Measurements from ENCODE around the gene TMED7.

TMED7 gene

GRCh38 chr5:115575167-115576070 lies 50.4 kb downstream of the TMED7 start:
- no peaks in the 10 kb centered on the region for H3K4me1 ChIP-seq (ENCODE audit: control insufficient read depth, insufficient read depth, low read length)
- no peak overlapping the region for H3K9ac ChIP-seq (ENCODE audit: low read length)
- H3K27me3 ChIP-seq (ENCODE audit: control insufficient read depth, insufficient read depth, low read length), result no peaks in the 10 kb centered on the region
- no peak overlapping the region for H3K27ac ChIP-seq (ENCODE audit: low read depth, low read length)
- H3K4me3 ChIP-seq (ENCODE audit: low read length), result no peak overlapping the region
- H3K36me3 ChIP-seq (ENCODE audit: control insufficient read depth, insufficient read depth, low read length), result no peaks in the 10 kb centered on the region

DNA sequence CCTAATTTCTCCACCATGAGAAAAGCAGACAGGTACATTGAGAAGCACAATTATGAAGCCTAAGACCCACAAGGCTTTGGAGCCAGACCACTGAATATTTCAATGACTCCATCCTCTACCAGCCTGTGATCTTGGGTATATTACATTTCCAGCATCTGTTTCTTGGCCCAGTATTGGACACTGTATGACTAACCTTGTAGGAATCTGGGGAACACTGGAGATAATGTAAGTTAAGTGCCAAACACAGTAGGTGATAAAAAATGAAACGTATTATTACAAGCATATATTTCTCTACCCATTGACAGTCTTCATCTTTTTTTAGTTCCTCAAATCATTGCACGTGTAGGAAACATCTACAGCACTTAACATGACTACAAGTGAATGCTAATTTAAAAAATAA lies 52.7 kb downstream of the TMED7 start:
- Histone ChIP-seq H3K9ac (ENCODE audit: low read length) (no peak overlapping the region), H3K36me3 (ENCODE audit: control insufficient read depth, insufficient read depth, low read length) (no peaks in the 10 kb centered on the region), H3K27me3 (ENCODE audit: control insufficient read depth, insufficient read depth, low read length) (no peaks in the 10 kb centered on the region), H3K4me1 (ENCODE audit: control insufficient read depth, insufficient read depth, low read length) (no peaks in the 10 kb centered on the region), H3K4me3 (ENCODE audit: low read length) (no peak overlapping the region), H3K27ac (ENCODE audit: low read depth, low read length) (no peak overlapping the region)

GRCh38 chr5:115571441-115571878 lies 54.4 kb downstream of the TMED7 start:
- Histone ChIP-seq H3K27me3 (ENCODE audit: control insufficient read depth, insufficient read depth, low read length) (no peaks in the 10 kb centered on the region), H3K27ac (ENCODE audit: low read depth, low read length) (no peak overlapping the region), H3K4me3 (ENCODE audit: low read length) (no peak overlapping the region), H3K36me3 (ENCODE audit: control insufficient read depth, insufficient read depth, low read length) (no peaks in the 10 kb centered on the region), H3K9ac (ENCODE audit: low read length) (no peak overlapping the region), H3K4me1 (ENCODE audit: control insufficient read depth, insufficient read depth, low read length) (no peaks in the 10 kb centered on the region)

DNA sequence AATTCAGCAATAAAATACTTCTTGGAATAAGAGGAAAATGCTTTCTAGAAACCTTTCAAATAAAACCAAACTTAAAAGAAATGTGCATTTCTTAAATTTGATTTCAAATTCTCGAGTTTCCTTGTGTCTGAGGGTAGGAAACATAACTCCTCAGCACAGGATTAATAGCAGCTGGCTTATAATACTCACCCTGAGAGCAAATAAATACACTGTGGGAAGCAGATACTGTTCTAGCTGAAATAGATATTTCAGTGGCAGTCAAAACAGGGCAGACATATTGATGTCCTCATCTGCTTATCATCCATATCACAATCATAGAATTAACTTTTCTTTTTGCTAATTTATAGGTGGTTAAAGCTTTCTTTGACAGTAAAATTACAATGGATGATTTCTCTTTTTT lies 57.2 kb downstream of the TMED7 start:
- Histone ChIP-seq H3K4me3 (ENCODE audit: low read length) (no peak overlapping the region), H3K27me3 (ENCODE audit: control insufficient read depth, insufficient read depth, low read length) (no peaks in the 10 kb centered on the region), H3K36me3 (ENCODE audit: control insufficient read depth, insufficient read depth, low read length) (no peaks in the 10 kb centered on the region), H3K4me1 (ENCODE audit: control insufficient read depth, insufficient read depth, low read length) (no peaks in the 10 kb centered on the region), H3K9ac (ENCODE audit: low read length) (no peak overlapping the region), H3K27ac (ENCODE audit: low read depth, low read length) (no peak overlapping the region)

- Histone ChIP-seq H3K4me3 (ENCODE audit: low read length) (no peak overlapping the region), H3K9ac (ENCODE audit: low read length) (no peak overlapping the region), H3K27ac (ENCODE audit: low read depth, low read length) (no peak overlapping the region), H3K36me3 (ENCODE audit: control insufficient read depth, insufficient read depth, low read length) (no peaks in the 10 kb centered on the region), H3K4me1 (ENCODE audit: control insufficient read depth, insufficient read depth, low read length) (no peaks in the 10 kb centered on the region), H3K27me3 (ENCODE audit: control insufficient read depth, insufficient read depth, low read length) (no peaks in the 10 kb centered on the region)
These were observed 60.6 kb downstream of the TMED7 start for GRCh38 chr5:115565233-115565632.
